Tongue (tissue), 2 donors: ENCODE measurements around the gene RNF144A. TPM values are rescaled to one million over a fixed set of nuclear protein-coding genes. Genes with fewer than 3 reads are reported as not detected.

ENCODE experiments used
- DNase-seq: peaks from one replicate; pipeline ENCODE4 v3.0.0-alpha.2; 2015
- total RNA-seq: library from RNA; depleted of rRNA; stranded (reverse); fragments of >200 nt; gene quantifications from one replicate; pipeline ENCODE4 v1.2.3, GENCODE V29; 2014

Gene RNF144A
- total RNA-seq, 1 donor from 2014 or later, result 25.5 TPM

- DNase-seq, result no peak
Observed at GRCh38 chr2:7083580-7084509, 166.6 kb downstream of the RNF144A start.

GRCh38 chr2:7084601-7085000 lies 167.4 kb downstream of the RNF144A start:
- DNase-seq, result no peak

- DNase-seq, result no peak
Observed at GRCh38 chr2:7089284-7089683, 172.1 kb downstream of the RNF144A start.

GRCh38 chr2:7089898-7090510 lies 172.8 kb downstream of the RNF144A start:
- no peak for DNase-seq

GRCh38 chr2:7093376-7093775 lies 176.2 kb downstream of the RNF144A start:
- no peak for DNase-seq

Other genes with a start within 250 kb of the RNF144A start
- gene CMPK2, start 51.5 kb upstream of the RNF144A start, total RNA-seq, result 3.5 TPM
- 2.6 TPM for gene RSAD2, start 39.6 kb upstream of the RNF144A start, total RNA-seq